ENCODE measurements around the gene CMTM2.

The CMTM2 gene

GRCh38 chr16:66601471-66601870, 22.2 kb downstream of the CMTM2 start:
- H3K4me3 ChIP-seq: no peak overlapping the region
- DNase-seq (ENCODE audit: low spot score): no peak
- no peak overlapping the region for H3K27ac ChIP-seq
- TF ChIP-seq CTCF (IDR thresholded peaks at IDR 0.05): no peak

GRCh38 chr16:66603537-66604375, 24.5 kb downstream of the CMTM2 start:
- no peak for DNase-seq (ENCODE audit: low spot score)
- no peak for TF ChIP-seq CTCF (IDR thresholded peaks at IDR 0.05)
- peak overlapping the region; percentile 87 for H3K4me3 ChIP-seq
- H3K27ac ChIP-seq: peak overlapping the region; percentile 88 to 92

GRCh38 chr16:66604376-66605176, 25.3 kb downstream of the CMTM2 start, which contains the start of gene CMTM3:
TSS of gene CMTM3 (plus strand) at chr16:66604704. CDS start at chr16:66604806, 102 bp downstream.
- Histone ChIP-seq H3K4me3 (peak within 1 kb of the TSS; percentile 87), H3K27ac (peak within 1 kb of the TSS; percentile 88 to 92)
- peak; percentile 77 for TF ChIP-seq CTCF (IDR thresholded peaks at IDR 0.05)
- no peak for DNase-seq (ENCODE audit: low spot score)

GRCh38 chr16:66605177-66605978, 26.1 kb downstream of the CMTM2 start:
- peak overlapping the region; percentile 88 to 92 for H3K27ac ChIP-seq
- DNase-seq (ENCODE audit: low spot score): no peak
- TF ChIP-seq CTCF (IDR thresholded peaks at IDR 0.05): no peak
- peak overlapping the region; percentile 87 for H3K4me3 ChIP-seq

GRCh38 chr16:66605979-66606751, 26.9 kb downstream of the CMTM2 start:
- H3K27ac ChIP-seq: peak overlapping the region; percentile 88 to 92
- H3K4me3 ChIP-seq: peak overlapping the region; percentile 87
- TF ChIP-seq CTCF (IDR thresholded peaks at IDR 0.05): no peak
- DNase-seq (ENCODE audit: low spot score): no peak
